ENCODE measurements around the gene CTCF.

GRCh38 chr16:67551091-67551490, 11.2 kb upstream of the CTCF start:
- TF ChIP-seq CTCF (IDR thresholded peaks at IDR 0.05) (no peak), POLR2A (IDR thresholded peaks at IDR 0.05) (no peak)

Measured in lower leg skin (tissue), 3 donors.